GM12892 (cell line): Measurements from ENCODE around the gene TMEM244.

Experiments used
- POLR2A ChIP-seq: IDR thresholded peaks from 2 replicates; pipeline ENCODE4 v1.6.1; 2011; ENCODE audit warnings: low read depth, low read length, control low read depth
- POLR2AphosphoS5 ChIP-seq: IDR thresholded peaks from 2 replicates; pipeline ENCODE4 v1.6.1; 2011; ENCODE audit warnings: low read depth, low read length, control low read depth
- TAF1 ChIP-seq: IDR thresholded peaks from 2 replicates; pipeline ENCODE4 v1.6.1; 2011; ENCODE audit warnings: low read depth, mild to moderate bottlenecking, control low read depth, low read length, borderline replicate concordance

DNA sequence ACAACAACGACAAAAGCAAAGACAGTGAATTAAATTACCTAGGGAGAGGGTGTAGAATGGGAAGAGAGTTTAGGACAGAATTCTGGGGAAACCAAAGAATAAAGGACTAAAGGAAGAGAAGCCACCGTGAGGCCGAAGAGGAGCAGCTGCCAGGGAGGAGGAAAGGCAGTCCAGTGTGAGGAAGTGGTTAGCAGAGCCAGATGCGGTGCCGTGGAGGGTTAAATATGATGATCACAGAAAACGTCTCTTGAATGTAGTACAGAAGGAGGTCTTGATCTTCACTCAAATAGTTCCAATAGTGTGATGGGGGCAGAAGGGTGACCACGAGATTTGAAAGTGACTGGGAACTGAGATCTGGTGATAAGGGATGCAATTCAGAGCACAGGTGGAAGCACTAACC is 67.7 kb downstream of the TMEM244 start:
- TF ChIP-seq POLR2A = no peak
- no peak for TF ChIP-seq POLR2AphosphoS5
- TF ChIP-seq TAF1 = no peak
